H1 (cell line): ENCODE results near the gene POU2F2. TPM values are rescaled to one million over a fixed set of nuclear protein-coding genes. Genes with fewer than 3 reads are reported as not detected.
A peak's percentile ranks its signal among the peaks of the same experiment; 100 is the strongest.

ENCODE experiments used
- BACH1 ChIP-seq: IDR thresholded peaks from 2 replicates; pipeline ENCODE4 v1.6.1; 2012; ENCODE audit warnings: low read length, improper control_type of control experiment
- CTBP2 ChIP-seq: IDR thresholded peaks from 2 replicates; pipeline ENCODE4 v1.7.0; 2011; ENCODE audit warnings: borderline replicate concordance, mild to moderate bottlenecking, moderate library complexity, mixed read lengths, low read length; ENCODE audit not compliant: insufficient read depth, insufficient read length
- CTCF ChIP-seq, 3 experiments: IDR thresholded peaks; 1 replicate in 2 of 3; 2 replicates in 1 of 3; pipeline versions ENCODE4 v1.5.1 to v1.6.1; 2011; ENCODE audit warnings: low read length in 3 of 3, mild to moderate bottlenecking in 3 of 3, inconsistent platforms in 2 of 3, low read depth in 1 of 3, moderate library complexity in 1 of 3; ENCODE audit not compliant: insufficient read depth in 1 of 3; ENCODE audit errors: control extremely low read depth in 1 of 3
- RNF2 ChIP-seq: fragments of 200-900, 300-1000 bp; sonication (generic); IDR thresholded peaks from 2 replicates; pipeline ENCODE4 v1.7.1; 2016; ENCODE audit warnings: borderline replicate concordance, low read depth, mild to moderate bottlenecking, antibody characterized with exemption, low read length; ENCODE audit not compliant: poor library complexity, severe bottlenecking; ENCODE audit errors: missing control alignments
- SIRT6 ChIP-seq: IDR thresholded peaks from one replicate; pipeline ENCODE4 v1.7.1; 2012; ENCODE audit warnings: low read length, inconsistent platforms
- SP1 ChIP-seq: IDR thresholded peaks from 2 replicates; pipeline ENCODE4 v1.6.1; 2011; ENCODE audit warnings: low read depth, low read length
- polyA plus RNA-seq, 7 experiments: library from polyadenylated mRNA; depleted of rRNA in 3 of 7; stranded (reverse) in 5 of 7; unstranded in 2 of 7; fragments of >200 nt in 5 of 7; fragments of 200-250 nt in 2 of 7; gene quantifications; 1 replicate in 5 of 7; 2 replicates in 1 of 7; 4 replicates in 1 of 7; pipeline versions ENCODE4 v1.2.1 to v1.2.3, GENCODE V29; 2011 to 2013; ENCODE audit warnings: missing spikeins in 2 of 7, mixed read lengths in 2 of 7
- total RNA-seq: library from RNA; stranded (reverse); fragmentation: NEBNext Ultra II Directional; extraction: Animal tissue kit (Norgen Biotek cat#: 25700); gene quantifications from 2 replicates; pipeline ENCODE4 v1.2.1, GENCODE V29; 2021

The POU2F2 gene
- total and polyA plus RNA-seq, 2 of the 8 experiments (the other 6 are each of a cell fraction or from before 2014, with no cell fraction given), result 5.0 to 6.1 TPM

GRCh38 chr19:42178791-42179674 lies 46.8 kb upstream of the POU2F2 start (continued):
- peak; percentile 64 to 86 (median 82) for TF ChIP-seq CTCF (IDR thresholded peaks at IDR 0.05; ENCODE audit: control extremely low read depth in 1 of 3, insufficient read depth in 1 of 3, low read depth in 1 of 3, low read length in 3 of 3)
- TF ChIP-seq BACH1, result no peak
- TF ChIP-seq SP1, result no peak
- no peak for TF ChIP-seq SIRT6
- TF ChIP-seq RNF2, result no peak
- peak; percentile 87 for TF ChIP-seq CTBP2
- TF ChIP-seq, all 59 proteins: peak for 6
